KMS-11 (cell line): ENCODE results near the gene GABRR1.

Experiments
- H2AFZ ChIP-seq: fragments of 200-600 bp; sonication (generic); 2 replicates; pipeline ENCODE4 v1.6.1; 2016; ENCODE audit warnings: antibody characterized with exemption, mixed run types, low read depth
- H3K27ac ChIP-seq: fragments of 200-600 bp; sonication (generic); 2 replicates; pipeline ENCODE4 v1.6.1; 2016; ENCODE audit warnings: mild to moderate bottlenecking, mixed run types
- H3K27me3 ChIP-seq: fragments of 200-600 bp; sonication (generic); 2 replicates; pipeline ENCODE4 v1.6.1; 2017; ENCODE audit warnings: mild to moderate bottlenecking, low read depth, mixed run types, moderate library complexity; ENCODE audit not compliant: insufficient read depth
- H3K36me3 ChIP-seq: fragments of 200-600 bp; sonication (generic); 2 replicates; pipeline ENCODE4 v1.6.1; 2017; ENCODE audit warnings: mild to moderate bottlenecking, mixed run types; ENCODE audit not compliant: insufficient read depth
- H3K4me1 ChIP-seq: fragments of 200-600 bp; sonication (generic); 2 replicates; pipeline ENCODE4 v1.6.1; 2016; ENCODE audit warnings: mild to moderate bottlenecking, low read depth, mixed run types; ENCODE audit not compliant: poor library complexity, severe bottlenecking
- H3K4me2 ChIP-seq: fragments of 200-600 bp; sonication (generic); 2 replicates; pipeline ENCODE4 v1.7.0; 2016; ENCODE audit warnings: mild to moderate bottlenecking, mixed run types
- H3K4me3 ChIP-seq: fragments of 200-600 bp; sonication (generic); IDR thresholded peaks from 2 replicates; pipeline ENCODE4 v1.6.1; 2017; ENCODE audit warnings: low read depth, low read length, mixed read lengths; ENCODE audit not compliant: insufficient read depth
- H3K79me2 ChIP-seq: fragments of 200-600 bp; sonication (generic); 2 replicates; pipeline ENCODE4 v1.6.1; 2016; ENCODE audit warnings: low read depth, mixed run types; ENCODE audit not compliant: insufficient read depth
- H3K9ac ChIP-seq: fragments of 200-600 bp; sonication (generic); 2 replicates; pipeline ENCODE4 v1.6.1; 2016; ENCODE audit warnings: mild to moderate bottlenecking, mixed run types
- H4K20me1 ChIP-seq: fragments of 200-600 bp; sonication (generic); 2 replicates; pipeline ENCODE4 v1.6.1; 2016; ENCODE audit warnings: mild to moderate bottlenecking, mixed run types; ENCODE audit not compliant: insufficient read depth
- TF ChIP-seq, protein P1 (sequence below): fragments of 200-600 bp; sonication (generic); conservative IDR thresholded peaks from 2 replicates; pipeline ENCODE4 v1.6.1; 2017; ENCODE audit warnings: low read depth, mild to moderate bottlenecking, antibody characterized with exemption, low read length, moderate library complexity, mixed read lengths

The GABRR1 gene

DNA sequence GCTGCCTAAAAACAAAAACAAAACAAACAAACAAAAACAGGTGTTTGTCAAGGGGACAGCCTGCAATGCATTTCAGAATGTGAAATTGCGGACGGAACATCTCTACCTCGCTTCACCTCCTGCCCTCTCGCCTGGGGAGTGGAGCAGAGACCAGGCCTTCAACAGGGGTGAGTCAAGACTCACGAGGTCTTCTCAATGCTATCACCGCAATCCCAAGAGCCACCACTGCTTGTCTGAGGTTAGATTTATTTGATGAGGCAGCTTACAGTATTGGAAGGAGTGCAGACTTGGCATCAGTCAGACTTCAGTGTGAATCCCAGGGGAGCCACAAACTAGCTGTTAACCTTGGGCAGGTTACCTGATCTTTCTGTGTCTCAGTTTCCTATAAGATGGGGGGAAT, 7.7 kb downstream of the GABRR1 start:
- no peaks in the 10 kb centered on the region for H3K36me3 ChIP-seq
- no peaks in the 10 kb centered on the region for H3K79me2 ChIP-seq
- H3K27me3 ChIP-seq = no peaks in the 10 kb centered on the region

DNA sequence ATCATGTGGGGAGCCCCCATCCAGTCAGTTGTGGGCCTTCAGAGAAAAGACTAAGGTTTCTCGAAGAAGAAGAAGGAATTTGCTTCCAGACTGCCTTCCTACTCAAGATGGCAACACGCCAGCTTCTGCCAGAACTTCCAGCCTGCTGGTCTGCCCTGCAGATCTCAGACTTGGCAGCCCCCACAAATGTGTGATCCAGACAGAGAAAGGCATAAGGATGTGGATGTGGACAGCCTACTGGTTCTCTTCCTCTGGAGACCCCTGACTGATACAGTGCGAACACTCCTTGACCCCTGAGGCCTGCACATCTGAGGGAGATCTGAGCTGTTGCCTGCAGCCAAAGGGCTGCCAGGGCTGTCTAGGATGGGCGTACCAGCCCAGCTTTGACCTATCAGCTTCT, 8.6 kb downstream of the GABRR1 start:
- H3K36me3 ChIP-seq = no peaks in the 10 kb centered on the region
- H2AFZ ChIP-seq = no peak overlapping the region
- no peaks in the 10 kb centered on the region for H4K20me1 ChIP-seq
- no peaks in the 10 kb centered on the region for H3K27me3 ChIP-seq
- no peak overlapping the region for H3K4me2 ChIP-seq
- no peak overlapping the region for H3K9ac ChIP-seq
- H3K4me3 ChIP-seq = no peak overlapping the region
- peaks cover 12% of the 10 kb centered on the region for H3K4me1 ChIP-seq
- H3K27ac ChIP-seq = no peak overlapping the region
- TF ChIP-seq, protein P1, sequence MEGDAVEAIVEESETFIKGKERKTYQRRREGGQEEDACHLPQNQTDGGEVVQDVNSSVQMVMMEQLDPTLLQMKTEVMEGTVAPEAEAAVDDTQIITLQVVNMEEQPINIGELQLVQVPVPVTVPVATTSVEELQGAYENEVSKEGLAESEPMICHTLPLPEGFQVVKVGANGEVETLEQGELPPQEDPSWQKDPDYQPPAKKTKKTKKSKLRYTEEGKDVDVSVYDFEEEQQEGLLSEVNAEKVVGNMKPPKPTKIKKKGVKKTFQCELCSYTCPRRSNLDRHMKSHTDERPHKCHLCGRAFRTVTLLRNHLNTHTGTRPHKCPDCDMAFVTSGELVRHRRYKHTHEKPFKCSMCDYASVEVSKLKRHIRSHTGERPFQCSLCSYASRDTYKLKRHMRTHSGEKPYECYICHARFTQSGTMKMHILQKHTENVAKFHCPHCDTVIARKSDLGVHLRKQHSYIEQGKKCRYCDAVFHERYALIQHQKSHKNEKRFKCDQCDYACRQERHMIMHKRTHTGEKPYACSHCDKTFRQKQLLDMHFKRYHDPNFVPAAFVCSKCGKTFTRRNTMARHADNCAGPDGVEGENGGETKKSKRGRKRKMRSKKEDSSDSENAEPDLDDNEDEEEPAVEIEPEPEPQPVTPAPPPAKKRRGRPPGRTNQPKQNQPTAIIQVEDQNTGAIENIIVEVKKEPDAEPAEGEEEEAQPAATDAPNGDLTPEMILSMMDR = no peak
- H3K79me2 ChIP-seq = no peaks in the 10 kb centered on the region

More for the DNA sequence above, 7.7 kb downstream of the GABRR1 start:
- H3K4me3 ChIP-seq = no peak overlapping the region
- H4K20me1 ChIP-seq = no peaks in the 10 kb centered on the region
- TF ChIP-seq, protein P1 = no peak
- peaks cover 21% of the 10 kb centered on the region for H3K4me1 ChIP-seq
- no peak overlapping the region for H3K4me2 ChIP-seq
- H2AFZ ChIP-seq = no peak overlapping the region
- no peak overlapping the region for H3K9ac ChIP-seq
- no peak overlapping the region for H3K27ac ChIP-seq

DNA sequence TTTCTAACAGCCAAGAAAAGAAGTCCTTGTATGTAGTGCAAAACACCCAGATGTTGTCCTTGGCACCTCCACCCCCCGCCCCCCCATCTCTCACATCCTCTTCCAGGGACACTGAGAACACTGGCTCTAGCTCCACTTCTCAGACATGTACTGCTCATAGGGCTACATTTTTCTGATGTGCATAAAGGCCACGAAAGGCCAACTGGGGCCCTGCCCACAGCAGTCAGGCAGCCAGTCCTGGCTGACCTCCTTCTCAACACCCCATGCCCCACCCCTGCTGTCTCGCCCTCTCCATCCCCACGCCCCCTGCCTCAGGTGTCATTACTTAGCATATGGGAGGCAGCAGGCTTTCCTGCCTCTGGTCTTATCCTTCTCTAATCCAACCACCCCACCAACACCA, 11.3 kb downstream of the GABRR1 start:
- H3K27me3 ChIP-seq = no peaks in the 10 kb centered on the region
- TF ChIP-seq, protein P1 = no peak

DNA sequence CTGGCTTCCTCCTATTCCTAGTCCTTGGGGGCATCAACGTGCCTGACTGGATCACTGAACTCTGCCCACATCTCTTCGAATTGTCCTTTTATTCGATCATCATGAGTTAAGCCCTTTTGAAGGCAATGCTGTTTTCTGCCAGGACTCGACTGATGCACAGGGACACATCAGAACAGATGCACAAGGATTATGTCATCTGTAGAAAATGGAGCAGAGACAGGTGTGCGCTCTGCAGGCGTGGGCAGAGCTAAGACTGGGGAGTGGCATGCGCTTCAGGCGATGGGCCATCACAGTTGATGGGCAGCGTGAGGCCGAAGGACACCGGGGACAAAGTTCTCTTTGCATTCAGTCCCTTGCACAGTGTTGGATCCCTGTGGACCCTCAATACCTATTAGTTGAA, 13.1 kb downstream of the GABRR1 start:
- H3K4me2 ChIP-seq = no peak overlapping the region
- no peaks in the 10 kb centered on the region for H3K79me2 ChIP-seq
- H3K36me3 ChIP-seq = no peaks in the 10 kb centered on the region
- H3K9ac ChIP-seq = no peak overlapping the region
- H2AFZ ChIP-seq = no peak overlapping the region
- peaks cover 5% of the 10 kb centered on the region for H3K4me1 ChIP-seq
- H4K20me1 ChIP-seq = no peaks in the 10 kb centered on the region
- TF ChIP-seq, protein P1 = no peak
- no peaks in the 10 kb centered on the region for H3K27me3 ChIP-seq
- H3K27ac ChIP-seq = no peak overlapping the region
- no peak overlapping the region for H3K4me3 ChIP-seq

More for the DNA sequence above, 11.3 kb downstream of the GABRR1 start:
- H4K20me1 ChIP-seq = no peaks in the 10 kb centered on the region
- H3K36me3 ChIP-seq = no peaks in the 10 kb centered on the region
- H2AFZ ChIP-seq = no peak overlapping the region
- H3K4me2 ChIP-seq = no peak overlapping the region
- peaks cover 5% of the 10 kb centered on the region for H3K4me1 ChIP-seq
- H3K79me2 ChIP-seq = no peaks in the 10 kb centered on the region
- no peak overlapping the region for H3K27ac ChIP-seq
- no peak overlapping the region for H3K4me3 ChIP-seq
- H3K9ac ChIP-seq = no peak overlapping the region
